Mesothelial cell of epicardium (in vitro differentiated cells): Measurements from ENCODE around the gene FAM25C. TPM values are rescaled to one million over a fixed set of nuclear protein-coding genes. Genes with fewer than 3 reads are reported as not detected.
A peak's percentile ranks its signal among the peaks of the same experiment; 100 is the strongest.
"Not testable (repeated sequence)": the region's sequence is repeated elsewhere in the genome, so short reads cannot be mapped to it uniquely, and the experiment has no call there.

ENCODE experiments used
- DNase-seq, 2 experiments: peaks; one replicate each; pipeline ENCODE4 v3.0.0; 2021; ENCODE audit warnings: low spot score in 2 of 2; ENCODE audit not compliant: unreplicated experiment in 2 of 2
- H3K27ac Mint-ChIP-seq: 2 replicates; pipeline ENCODE4 v1.8.0; 2021; ENCODE audit warnings: mixed read lengths
- H3K27me3 Mint-ChIP-seq: 2 replicates; pipeline ENCODE4 v1.8.0; 2021; ENCODE audit warnings: low read depth, mixed read lengths
- H3K36me3 Mint-ChIP-seq: 2 replicates; pipeline ENCODE4 v1.8.0; 2021; ENCODE audit warnings: mixed read lengths
- H3K4me1 Mint-ChIP-seq: 2 replicates; pipeline ENCODE4 v1.8.0; 2021; ENCODE audit warnings: mixed read lengths
- H3K4me3 Mint-ChIP-seq: 2 replicates; pipeline ENCODE4 v1.8.0; 2021; ENCODE audit warnings: mild to moderate bottlenecking, moderate library complexity, mixed read lengths
- H3K9me3 Mint-ChIP-seq: 2 replicates; pipeline ENCODE4 v1.8.0; 2021; ENCODE audit warnings: mixed read lengths
- total RNA-seq: library from RNA; stranded (reverse); gene quantifications from 3 replicates; pipeline ENCODE4 v1.2.1, GENCODE V29; 2021

Gene FAM25C
- total RNA-seq = not detected in 3 replicates

DNA sequence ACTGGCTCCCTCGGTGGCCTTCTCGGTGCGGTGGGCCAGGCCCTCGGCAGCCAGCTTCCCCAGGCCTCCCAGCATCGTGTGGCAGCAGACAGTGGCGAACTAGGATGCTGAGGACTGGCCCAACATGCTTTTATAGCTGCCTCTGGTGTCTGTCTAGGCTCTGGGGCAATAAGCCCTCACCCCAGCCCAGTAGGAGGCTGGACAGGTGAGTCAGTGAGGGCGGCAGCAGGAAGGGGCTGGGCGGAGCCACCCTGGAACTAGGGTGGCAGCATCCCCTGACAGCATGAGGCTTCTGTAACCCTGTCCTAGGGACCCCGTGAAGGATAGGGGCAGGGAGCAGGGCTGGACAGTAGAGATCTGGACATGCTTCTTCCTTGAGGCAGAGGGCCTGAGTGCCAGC lies at the start of gene FAM25C:
TSS of gene FAM25C (minus strand) at position 101 of the 400 bp plus-strand sequence. CDS start at position 75, 26 bp downstream.
- H3K4me1 Mint-ChIP-seq, H3K4me3 Mint-ChIP-seq, H3K27me3 Mint-ChIP-seq, DNase-seq, H3K9me3 Mint-ChIP-seq, H3K36me3 Mint-ChIP-seq, H3K27ac Mint-ChIP-seq: not testable (repeated sequence)

- H3K36me3 Mint-ChIP-seq, H3K9me3 Mint-ChIP-seq, H3K4me1 Mint-ChIP-seq, DNase-seq, H3K27ac Mint-ChIP-seq, H3K27me3 Mint-ChIP-seq, H3K4me3 Mint-ChIP-seq: not testable (repeated sequence)
Observed at GRCh38 chr10:48044557-48044956, 45.0 kb upstream of the FAM25C start.

- H3K36me3 Mint-ChIP-seq, H3K4me1 Mint-ChIP-seq, H3K27ac Mint-ChIP-seq, H3K27me3 Mint-ChIP-seq, H3K9me3 Mint-ChIP-seq, DNase-seq, H3K4me3 Mint-ChIP-seq: not testable (repeated sequence)
Observed at GRCh38 chr10:48031390-48031789, 31.8 kb upstream of the FAM25C start.

DNA sequence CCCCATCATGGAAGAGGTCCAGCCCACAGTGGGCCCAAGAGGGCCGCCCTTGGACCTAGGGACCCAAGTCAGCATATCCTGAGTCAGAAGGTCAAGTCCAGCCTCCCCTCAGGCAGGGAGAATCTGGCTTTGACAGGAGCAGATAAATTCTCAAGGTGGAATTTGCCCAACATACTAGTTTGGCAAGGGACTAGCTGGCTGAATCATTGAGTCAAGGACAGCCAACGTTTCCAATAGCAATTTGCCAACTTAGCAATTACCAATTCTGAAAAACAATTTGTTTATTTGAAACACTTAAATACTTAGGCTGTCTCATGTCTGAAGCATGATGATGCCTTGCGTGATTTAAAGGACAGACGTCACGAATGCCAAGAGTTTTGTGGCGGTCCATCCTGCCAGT lies 2.7 kb upstream of the FAM25C start:
- H3K4me3 Mint-ChIP-seq, H3K9me3 Mint-ChIP-seq, DNase-seq, H3K27ac Mint-ChIP-seq, H3K36me3 Mint-ChIP-seq, H3K4me1 Mint-ChIP-seq, H3K27me3 Mint-ChIP-seq: not testable (repeated sequence)

- not testable (repeated sequence) for H3K36me3 Mint-ChIP-seq, H3K27me3 Mint-ChIP-seq, H3K27ac Mint-ChIP-seq
Observed at GRCh38 chr10:47994045-47994444, 5.5 kb downstream of the FAM25C start.

GRCh38 chr10:47992560-47992959 lies 7.0 kb downstream of the FAM25C start:
- DNase-seq, H3K36me3 Mint-ChIP-seq, H3K9me3 Mint-ChIP-seq, H3K4me3 Mint-ChIP-seq, H3K4me1 Mint-ChIP-seq, H3K27ac Mint-ChIP-seq, H3K27me3 Mint-ChIP-seq: not testable (repeated sequence)

More at GRCh38 chr10:47994045-47994444, 5.5 kb downstream of the FAM25C start:
- not testable (repeated sequence) for H3K4me3 Mint-ChIP-seq, DNase-seq, H3K4me1 Mint-ChIP-seq, H3K9me3 Mint-ChIP-seq

- not testable (repeated sequence) for DNase-seq, H3K9me3 Mint-ChIP-seq, H3K36me3 Mint-ChIP-seq, H3K27me3 Mint-ChIP-seq, H3K4me1 Mint-ChIP-seq, H3K4me3 Mint-ChIP-seq
- H3K27ac Mint-ChIP-seq = peak overlapping the region; percentile 94
Observed at GRCh38 chr10:47991706-47992105, 7.9 kb downstream of the FAM25C start.

- H3K27ac Mint-ChIP-seq, H3K4me3 Mint-ChIP-seq, H3K9me3 Mint-ChIP-seq, H3K36me3 Mint-ChIP-seq, H3K27me3 Mint-ChIP-seq, H3K4me1 Mint-ChIP-seq, DNase-seq: not testable (repeated sequence)
Observed at GRCh38 chr10:47990097-47990496, 9.5 kb downstream of the FAM25C start.

- H3K4me1 Mint-ChIP-seq, H3K9me3 Mint-ChIP-seq, H3K27me3 Mint-ChIP-seq, H3K36me3 Mint-ChIP-seq, DNase-seq, H3K27ac Mint-ChIP-seq, H3K4me3 Mint-ChIP-seq: not testable (repeated sequence)
Observed at GRCh38 chr10:47989542-47989950, 10.0 kb downstream of the FAM25C start.

DNA sequence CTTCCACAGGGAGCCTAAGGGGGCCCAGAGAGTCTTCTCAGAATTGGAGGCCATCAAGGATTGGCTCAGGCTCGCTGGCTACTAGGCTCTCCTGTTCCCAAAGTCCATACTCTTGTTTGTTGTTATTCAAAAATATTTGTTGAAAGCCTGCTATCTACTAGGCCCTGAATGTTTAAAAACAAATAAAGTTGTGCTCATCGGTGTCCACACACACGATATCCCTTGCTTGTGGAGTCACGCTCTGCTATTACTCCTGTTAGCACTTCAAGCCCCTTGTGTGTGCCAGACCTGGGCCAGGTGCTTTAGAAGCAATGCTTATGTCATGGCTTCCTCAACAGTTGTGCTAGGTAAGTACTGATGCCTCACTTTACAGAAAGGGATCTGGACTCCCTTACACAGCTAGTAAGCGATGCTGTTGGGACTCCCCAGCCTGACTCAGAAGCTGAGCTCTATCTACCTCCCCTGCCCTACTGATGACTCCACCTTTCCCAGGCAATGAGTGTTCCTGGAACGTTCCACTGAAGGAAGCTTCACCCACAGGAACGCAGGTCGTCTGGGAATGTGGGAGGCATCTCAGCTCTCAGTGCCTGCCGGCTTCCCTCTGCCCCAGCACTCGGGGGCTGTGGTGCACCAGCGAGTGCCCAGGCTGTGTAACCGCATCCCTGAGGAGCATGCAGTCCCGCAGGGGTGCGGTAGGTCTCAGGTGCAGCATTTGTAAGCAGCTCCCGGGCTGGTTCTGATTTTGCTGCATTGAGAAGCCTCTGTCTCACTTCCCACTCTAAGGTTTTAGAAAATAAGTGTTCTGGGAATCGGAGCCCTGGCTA lies 10.7 kb downstream of the FAM25C start:
- H3K36me3 Mint-ChIP-seq, H3K27me3 Mint-ChIP-seq, H3K4me1 Mint-ChIP-seq, H3K4me3 Mint-ChIP-seq, H3K9me3 Mint-ChIP-seq, DNase-seq: not testable (repeated sequence)
- H3K27ac Mint-ChIP-seq = peak overlapping the region; percentile 88

DNA sequence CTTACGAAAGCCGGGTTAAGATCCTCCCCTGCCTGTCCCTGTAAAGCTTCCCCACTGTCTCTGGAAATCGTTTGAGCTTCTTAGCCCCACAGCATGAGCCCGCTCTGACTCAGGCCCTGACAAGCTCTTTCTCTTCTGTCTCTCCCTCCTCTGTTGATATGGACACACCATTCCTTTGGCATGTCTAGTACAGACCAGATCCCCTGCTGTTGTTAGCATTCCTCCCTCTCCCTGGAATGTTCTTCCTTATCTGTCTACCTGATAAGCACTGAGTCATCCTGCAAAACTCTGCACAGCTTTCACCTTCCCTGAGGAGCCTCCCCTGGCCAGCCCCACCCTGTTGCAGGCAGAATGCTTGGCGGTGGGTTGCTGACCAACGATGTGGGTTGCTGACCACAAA lies 11.6 kb downstream of the FAM25C start:
- not testable (repeated sequence) for DNase-seq, H3K27me3 Mint-ChIP-seq

GRCh38 chr10:47986413-47987230 lies 13.0 kb downstream of the FAM25C start:
- H3K27me3 Mint-ChIP-seq, H3K9me3 Mint-ChIP-seq, H3K36me3 Mint-ChIP-seq, DNase-seq, H3K4me1 Mint-ChIP-seq: not testable (repeated sequence)
- H3K27ac Mint-ChIP-seq = peak overlapping the region; percentile 82
- H3K4me3 Mint-ChIP-seq = peak overlapping the region; percentile 45

More for the DNA sequence above, 11.6 kb downstream of the FAM25C start:
- not testable (repeated sequence) for H3K27ac Mint-ChIP-seq, H3K9me3 Mint-ChIP-seq, H3K4me1 Mint-ChIP-seq, H3K36me3 Mint-ChIP-seq, H3K4me3 Mint-ChIP-seq

- H3K4me3 Mint-ChIP-seq, H3K27ac Mint-ChIP-seq, DNase-seq, H3K4me1 Mint-ChIP-seq, H3K9me3 Mint-ChIP-seq, H3K36me3 Mint-ChIP-seq, H3K27me3 Mint-ChIP-seq: not testable (repeated sequence)
Observed at GRCh38 chr10:47975409-47975808, 24.2 kb downstream of the FAM25C start.

GRCh38 chr10:47973131-47973530 lies 26.5 kb downstream of the FAM25C start:
- H3K36me3 Mint-ChIP-seq = not testable (repeated sequence)

More at GRCh38 chr10:47973131-47973530, 26.5 kb downstream of the FAM25C start:
- H3K27ac Mint-ChIP-seq, H3K4me1 Mint-ChIP-seq, H3K4me3 Mint-ChIP-seq, DNase-seq, H3K9me3 Mint-ChIP-seq, H3K27me3 Mint-ChIP-seq: not testable (repeated sequence)
